Esophagus mucosa (tissue), 1 donor: Measurements from ENCODE around the gene CYP2A7. TPM values are rescaled to one million over a fixed set of nuclear protein-coding genes. Genes with fewer than 3 reads are reported as not detected.
"Not testable (repeated sequence)": the region's sequence is repeated elsewhere in the genome, so short reads cannot be mapped to it uniquely, and the experiment has no call there.

Experiments
- ATAC-seq: fragments of 200-7000 bp; cut with Tn5 transposase; one replicate; pipeline ENCODE4 v1.9.1; 2020
- total RNA-seq: library from RNA; stranded (reverse); gene quantifications from one replicate; pipeline ENCODE4 v1.2.4, GENCODE V29; 2023
- donor health status: DM: yes; HTN: yes; CAD: no.

The CYP2A7 gene
- total RNA-seq, 1 donor from 2014 or later = not detected

DNA sequence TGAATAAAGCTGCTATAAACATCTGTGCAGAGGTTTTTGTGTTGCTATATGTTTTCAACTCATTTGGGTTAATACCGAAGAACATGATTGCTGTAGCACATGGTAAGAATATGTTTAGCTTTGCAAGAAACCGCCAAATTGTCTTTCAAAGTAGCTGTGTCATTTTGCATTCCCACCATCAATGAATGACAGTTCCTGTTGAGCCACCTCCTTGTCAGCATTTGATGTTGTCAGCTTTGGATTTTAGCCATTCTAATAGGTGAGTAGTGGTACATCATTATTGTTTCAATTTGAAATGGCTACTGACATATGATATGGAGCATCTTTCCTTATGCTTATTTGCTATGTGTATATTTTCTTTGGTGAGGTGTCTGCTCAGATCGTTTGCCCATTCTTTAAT lies 40.0 kb downstream of the CYP2A7 start:
- not testable (repeated sequence) for ATAC-seq

DNA sequence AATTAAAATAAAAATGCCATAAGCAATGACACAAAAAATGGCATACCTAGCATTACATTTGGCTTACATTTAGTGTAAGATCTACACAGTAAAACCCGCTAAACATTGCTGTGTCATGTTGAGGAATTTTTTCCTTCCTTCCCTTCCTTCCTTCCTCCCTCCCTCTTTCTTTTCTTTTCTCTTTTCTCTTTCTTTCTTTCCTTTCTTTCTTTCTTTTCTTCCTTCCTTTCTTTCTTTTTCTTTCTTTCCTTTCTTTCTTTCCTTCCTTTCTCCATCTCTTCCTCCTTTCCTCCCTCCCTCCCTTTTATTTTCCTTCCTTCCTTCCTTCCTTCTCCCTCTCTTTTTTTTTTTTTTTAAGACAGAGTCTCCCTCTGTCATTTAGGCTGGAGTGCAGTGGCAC lies 43.6 kb downstream of the CYP2A7 start:
- ATAC-seq = not testable (repeated sequence)

GRCh38 chr19:40836754-40837429 lies 45.1 kb downstream of the CYP2A7 start:
- ATAC-seq = no peak

GRCh38 chr19:40833728-40834533 lies 48.1 kb downstream of the CYP2A7 start:
- ATAC-seq = not testable (repeated sequence)

DNA sequence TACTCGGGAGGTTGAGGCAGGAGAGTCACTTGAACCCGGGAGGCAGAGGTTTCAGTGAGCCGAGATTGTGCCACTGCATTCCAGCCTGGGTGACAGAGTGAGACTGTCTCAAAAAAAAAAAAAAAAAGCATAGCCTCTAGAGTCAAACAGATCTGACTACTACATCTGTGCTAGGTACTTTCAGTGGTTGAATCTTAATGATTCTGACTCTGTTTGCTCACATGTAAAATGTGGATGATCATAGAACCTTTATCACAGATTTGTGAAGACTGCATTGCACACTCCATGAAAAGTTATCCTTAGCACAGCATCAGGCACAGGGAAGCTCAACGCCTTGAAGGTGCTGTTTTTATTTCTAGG lies 49.6 kb downstream of the CYP2A7 start:
- not testable (repeated sequence) for ATAC-seq

GRCh38 chr19:40831502-40832430 lies 50.3 kb downstream of the CYP2A7 start:
- no peak for ATAC-seq

DNA sequence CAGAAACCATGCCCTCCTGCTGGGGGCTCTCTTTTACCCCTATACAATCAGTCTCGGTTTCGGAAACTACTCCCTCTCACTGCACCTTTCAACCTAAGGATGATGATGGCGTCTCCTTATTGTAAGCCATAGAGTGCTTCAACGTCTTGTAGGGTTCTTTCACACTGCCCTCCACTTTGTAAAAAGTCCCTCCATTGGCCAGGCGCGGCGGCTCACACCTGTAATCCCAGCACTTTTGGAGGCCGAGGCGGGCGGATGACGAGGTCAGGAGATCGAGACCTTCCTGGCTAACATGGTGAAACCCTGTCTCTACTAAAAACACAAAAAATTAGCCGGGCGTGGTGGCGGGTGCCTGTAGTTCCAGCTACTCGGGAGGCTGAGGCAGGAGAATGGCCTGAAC lies 51.3 kb downstream of the CYP2A7 start:
- ATAC-seq = not testable (repeated sequence)

- ATAC-seq = no peak
These were observed 52.8 kb downstream of the CYP2A7 start for GRCh38 chr19:40829205-40829604.

DNA sequence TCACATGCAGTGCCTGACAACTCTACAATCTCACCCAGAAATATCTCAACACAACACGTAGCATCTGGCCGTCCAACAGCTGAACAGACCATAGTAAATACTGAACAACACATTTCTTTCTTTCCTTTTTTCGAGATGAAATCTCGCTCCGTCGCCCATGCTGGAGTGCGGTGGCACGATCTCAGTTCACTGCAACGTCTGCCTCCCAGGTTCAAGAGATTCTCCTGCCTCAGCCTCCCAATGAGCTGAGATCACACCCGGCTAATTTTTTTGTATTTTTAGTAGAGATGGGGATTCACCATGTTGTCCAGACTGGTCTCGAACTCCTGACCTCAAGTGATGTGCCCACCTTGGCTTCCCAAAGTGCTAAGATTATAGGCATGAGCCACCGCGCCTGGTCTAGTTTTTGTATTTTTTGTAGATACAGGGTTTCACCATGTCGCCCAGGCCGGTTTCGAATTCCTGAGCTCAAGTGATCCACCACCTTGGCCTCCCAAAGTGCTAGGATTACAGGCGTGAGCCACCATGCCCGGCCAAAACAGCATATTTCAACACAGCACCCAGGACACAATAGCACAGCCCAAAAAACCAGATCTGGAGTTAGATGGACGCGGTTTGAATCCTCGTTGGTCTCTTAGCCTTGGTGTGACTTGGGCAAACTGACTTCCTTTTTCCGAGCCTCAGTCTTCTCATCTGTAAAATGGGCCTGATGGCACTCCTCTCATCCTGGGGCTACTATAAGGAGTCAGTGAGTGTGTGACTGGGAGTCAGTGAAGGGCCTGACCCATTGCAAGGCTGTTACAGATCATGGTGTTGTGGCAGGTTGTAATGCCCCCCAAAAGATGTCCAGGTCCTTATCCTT lies 54.4 kb downstream of the CYP2A7 start:
- ATAC-seq = no peak

GRCh38 chr19:40826699-40827385 lies 55.2 kb downstream of the CYP2A7 start:
- not testable (repeated sequence) for ATAC-seq

GRCh38 chr19:40826312-40826698 lies 55.7 kb downstream of the CYP2A7 start:
- not testable (repeated sequence) for ATAC-seq

GRCh38 chr19:40825460-40826095 lies 56.5 kb downstream of the CYP2A7 start:
- not testable (repeated sequence) for ATAC-seq

Other genes with a start within 250 kb of the CYP2A7 start
- 11.0 TPM for gene NUMBL, start 191.6 kb downstream of the CYP2A7 start, total RNA-seq
- gene COQ8B, start 165.3 kb downstream of the CYP2A7 start, total RNA-seq = 18.7 TPM
- 59.5 TPM for gene ITPKC, start 165.1 kb downstream of the CYP2A7 start, total RNA-seq
- gene ACTMAP, start 131.8 kb downstream of the CYP2A7 start, total RNA-seq = 5.4 TPM
- gene SNRPA, start 131.0 kb downstream of the CYP2A7 start, total RNA-seq = 69.8 TPM
- gene MIA, start 106.7 kb downstream of the CYP2A7 start, total RNA-seq = 7.5 TPM
- 17.8 TPM for gene RAB4B, start 104.0 kb downstream of the CYP2A7 start, total RNA-seq
- 32.1 TPM for gene EGLN2, start 83.0 kb downstream of the CYP2A7 start, total RNA-seq
- 0.24 TPM for gene CYP2A6, start 31.8 kb downstream of the CYP2A7 start, total RNA-seq
- gene CYP2B6, start 109.1 kb upstream of the CYP2A7 start, total RNA-seq = not detected
- not detected for gene CYP2A13, start 206.2 kb upstream of the CYP2A7 start, total RNA-seq
- 0.36 TPM for gene CYP2F1, start 232.2 kb upstream of the CYP2A7 start, total RNA-seq